ENCODE data around the gene STK25.
"Not testable (repeated sequence)": the region's sequence is repeated elsewhere in the genome, so short reads cannot be mapped to it uniquely, and the experiment has no call there.

STK25 gene

GRCh38 chr2:241461693-241462677 is 46.4 kb downstream of the STK25 start:
- DNase-seq = no peak

- no peak for DNase-seq
Measured at GRCh38 chr2:241460631-241461030, 47.8 kb downstream of the STK25 start.

GRCh38 chr2:241459520-241459919 is 48.9 kb downstream of the STK25 start:
- DNase-seq = no peak

- DNase-seq = no peak
Measured at GRCh38 chr2:241458687-241459086, 49.7 kb downstream of the STK25 start.

- no peak for DNase-seq
Measured at GRCh38 chr2:241456546-241456945, 51.8 kb downstream of the STK25 start.

- no peak for DNase-seq
Measured at GRCh38 chr2:241454837-241455485, 53.4 kb downstream of the STK25 start.

GRCh38 chr2:241453919-241454318 is 54.5 kb downstream of the STK25 start:
- not testable (repeated sequence) for DNase-seq

- DNase-seq = no peak
Measured at GRCh38 chr2:241451840-241452506, 56.4 kb downstream of the STK25 start.

GRCh38 chr2:241450092-241450491 is 58.3 kb downstream of the STK25 start:
- DNase-seq = not testable (repeated sequence)

- DNase-seq = no peak
Measured at GRCh38 chr2:241445426-241445825, 63.0 kb downstream of the STK25 start.

GRCh38 chr2:241443486-241444223 is 64.7 kb downstream of the STK25 start:
- peak; percentile 90 for DNase-seq
